IPS-NIHi7 (cell line): ENCODE data around the gene NOP14.
A peak's percentile ranks its signal among the peaks of the same experiment; 100 is the strongest.
"Not testable (repeated sequence)": the region's sequence is repeated elsewhere in the genome, so short reads cannot be mapped to it uniquely, and the experiment has no call there.

Experiments used
- DNase-seq: peaks from one replicate; pipeline ENCODE4 v3.0.0; 2012; ENCODE audit warnings: mixed read lengths; ENCODE audit errors: extremely low spot score

Gene NOP14

DNA sequence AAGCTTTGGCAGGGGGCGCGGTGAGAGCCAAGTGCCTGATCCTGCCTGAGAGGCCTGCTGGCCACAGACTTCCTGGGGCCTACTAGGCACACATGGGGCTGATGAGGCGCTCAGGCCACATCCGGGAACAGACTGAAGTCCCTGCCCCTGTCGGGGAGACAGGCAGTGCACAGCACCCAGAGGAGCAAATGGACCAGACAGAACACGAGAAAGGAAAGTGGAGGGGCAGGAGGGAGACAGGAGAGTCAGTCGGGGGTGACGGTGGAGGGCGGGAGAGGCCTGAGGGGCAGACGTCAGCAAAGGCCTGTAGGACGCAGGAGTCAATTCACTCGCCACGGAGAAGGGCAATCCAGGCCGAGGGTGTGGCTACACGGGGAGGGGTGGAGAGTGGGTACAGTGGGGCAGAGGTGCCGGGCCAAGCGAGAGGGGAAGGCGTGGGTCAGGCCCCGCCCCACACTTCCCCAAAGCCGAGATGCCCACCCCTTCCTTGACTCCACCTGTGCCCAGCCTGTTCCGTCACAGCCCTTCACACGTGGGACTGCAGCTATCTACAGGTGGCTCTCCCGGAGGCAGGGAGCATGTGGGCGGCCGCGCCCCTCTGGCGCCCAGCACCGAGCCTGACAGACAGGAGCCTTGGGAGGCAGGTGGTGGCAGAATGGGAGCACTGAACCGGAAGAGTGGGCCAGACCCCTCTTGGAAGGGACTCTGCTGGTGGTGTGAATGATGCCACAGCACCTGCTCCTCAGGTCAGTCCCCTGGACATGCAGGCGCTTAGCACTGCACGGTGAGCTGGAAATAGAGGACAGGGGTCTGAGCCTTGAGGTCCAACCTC, 20.5 kb downstream of the NOP14 start:
- DNase-seq, result no peak

DNA sequence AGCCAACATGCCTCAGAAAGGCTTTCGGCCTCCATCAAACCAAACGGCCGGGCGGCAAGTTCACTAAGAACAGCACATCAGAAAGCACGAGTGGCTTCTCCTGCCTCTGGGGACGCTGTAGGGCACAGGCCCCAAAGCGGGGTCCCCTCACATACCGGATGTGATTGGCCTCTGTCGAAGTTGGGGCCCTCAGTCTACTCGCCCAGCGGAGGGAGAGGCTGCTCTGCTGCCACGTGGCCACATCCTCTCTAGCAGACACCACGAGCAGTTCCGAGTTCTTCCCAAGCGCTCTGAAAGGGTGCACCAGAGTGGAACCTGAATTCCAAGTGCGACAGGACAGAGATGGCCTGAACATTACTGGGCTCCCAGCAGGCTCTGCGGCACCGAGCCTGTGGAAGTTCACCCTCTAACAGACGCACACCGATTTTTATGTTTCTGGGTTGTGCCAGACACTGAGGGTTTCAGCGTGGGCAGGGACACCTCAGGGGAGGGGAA, 21.1 kb downstream of the NOP14 start:
- DNase-seq, result no peak

DNA sequence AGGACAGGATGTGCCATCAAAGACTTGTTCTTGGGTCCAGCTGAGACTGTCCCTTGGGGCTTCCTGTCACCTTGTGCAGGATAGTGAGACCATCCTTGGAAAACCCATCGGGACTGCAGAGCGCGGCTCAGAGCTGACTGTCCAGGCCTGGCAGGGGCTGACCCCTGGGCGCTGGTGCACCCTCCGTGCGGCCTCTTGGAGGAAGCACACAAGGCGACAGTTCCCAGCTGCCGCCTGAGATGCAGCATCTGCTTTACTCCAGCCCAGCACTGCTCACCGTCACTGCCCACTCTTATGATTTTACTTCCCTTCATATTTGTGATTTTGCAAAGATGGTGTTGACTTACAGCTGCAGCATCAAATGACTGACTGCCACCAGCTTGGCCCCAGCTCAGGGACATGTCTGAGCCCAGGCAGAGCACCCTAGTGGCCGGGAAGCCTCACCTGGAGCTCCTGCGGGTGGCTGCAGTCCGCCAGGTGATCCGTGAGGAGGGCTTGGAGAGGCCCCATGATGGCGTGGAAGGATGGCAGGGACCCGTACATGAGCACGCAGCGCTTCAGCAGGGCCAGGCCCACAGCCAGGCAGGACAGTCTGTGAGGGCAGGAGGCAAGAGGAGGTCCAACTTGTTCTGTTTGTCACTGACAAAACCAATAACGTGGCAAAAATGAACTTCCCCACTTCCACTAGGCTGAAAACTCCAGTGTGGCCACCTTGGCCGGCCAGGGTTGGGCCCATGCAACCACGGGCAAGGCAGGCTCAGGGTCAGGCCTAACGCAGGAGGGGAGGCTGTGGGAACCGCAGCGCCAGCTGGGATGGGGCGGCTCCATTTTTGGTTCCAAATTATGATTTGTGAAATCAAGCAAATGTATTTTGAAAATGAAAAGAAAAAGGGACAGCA, 21.8 kb downstream of the NOP14 start:
- DNase-seq, result no peak

DNA sequence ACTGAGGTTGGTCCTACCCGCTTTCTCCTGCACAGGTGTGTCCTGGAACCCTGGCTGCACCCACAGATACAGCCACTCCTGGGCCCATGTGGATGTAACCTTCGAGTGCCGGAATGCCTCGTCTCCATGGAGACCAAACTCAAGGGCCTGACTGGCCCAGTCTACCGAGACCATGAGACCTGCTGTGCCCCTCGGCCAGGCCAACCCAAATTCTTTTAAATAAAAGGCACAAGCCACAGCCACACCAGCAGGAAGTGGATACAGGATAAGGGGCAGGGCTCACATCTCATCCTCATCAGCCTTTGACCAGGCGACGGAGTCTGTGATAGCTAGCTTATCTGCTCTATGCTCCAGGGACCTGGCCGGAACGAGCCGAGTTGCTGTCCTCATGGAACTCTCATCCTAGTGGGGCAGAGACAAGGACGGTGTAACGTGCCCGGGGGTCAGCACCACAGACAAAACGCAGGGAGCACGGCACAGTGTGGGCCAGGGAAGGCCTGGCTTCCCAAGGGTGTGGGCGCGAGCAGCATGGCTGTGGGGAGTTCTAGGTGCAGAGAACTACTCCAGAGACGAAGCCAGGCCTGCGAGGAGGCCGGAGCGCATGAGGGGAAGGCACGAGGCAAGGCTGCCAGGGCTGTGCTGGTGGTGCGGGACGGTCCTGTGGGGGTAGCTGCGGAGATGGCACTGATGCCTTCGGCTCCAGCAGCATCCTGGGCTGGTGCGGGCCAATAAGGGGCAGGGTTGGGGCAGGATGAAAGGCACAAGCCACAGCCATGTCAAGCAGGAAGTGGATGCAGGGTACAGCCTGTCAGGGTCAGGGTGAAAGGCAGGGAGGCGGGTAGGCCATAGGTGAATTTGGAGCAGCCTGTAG, 22.7 kb downstream of the NOP14 start:
- DNase-seq, result no peak

DNA sequence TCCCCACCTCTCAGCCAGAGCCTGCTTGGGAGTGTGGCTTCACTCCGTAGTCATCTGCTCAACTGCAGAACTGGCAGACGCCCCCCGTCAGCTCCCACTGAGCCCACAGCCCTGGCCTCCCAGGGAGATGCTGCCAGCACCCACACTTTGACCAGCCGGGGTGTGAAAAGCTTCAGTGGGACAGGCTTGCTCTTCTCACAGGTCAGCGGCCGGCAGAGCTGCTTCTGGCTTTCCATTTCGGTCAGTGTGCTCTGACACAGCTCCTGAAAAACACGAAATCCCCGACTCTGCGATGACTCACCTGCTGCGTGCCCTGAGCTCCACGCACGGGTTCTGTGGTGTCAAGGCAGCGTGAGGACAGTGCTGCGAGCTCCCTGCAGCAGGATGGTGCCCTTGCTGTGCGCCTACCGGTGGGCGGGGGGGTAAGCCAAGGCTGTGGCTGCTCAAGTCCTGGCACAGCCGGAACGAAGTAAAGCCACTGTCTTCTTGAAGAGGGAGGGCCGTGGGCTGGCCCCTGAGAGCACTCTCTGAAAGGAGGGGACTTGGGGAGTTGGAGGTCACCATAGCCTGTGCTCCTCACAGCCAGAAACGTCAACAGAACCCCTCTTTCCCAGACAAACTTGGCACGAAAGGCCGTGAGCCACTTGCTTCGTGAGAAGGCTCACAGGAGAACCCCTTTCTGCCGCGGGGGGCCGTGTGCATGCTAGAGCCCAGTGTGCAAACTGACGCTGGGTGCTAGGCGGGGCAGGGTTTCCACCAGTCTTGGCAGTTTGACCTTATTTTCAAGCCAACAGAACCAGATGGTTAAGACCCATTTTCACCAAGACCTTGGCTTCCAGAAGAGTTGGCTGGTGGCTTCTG, 23.6 kb downstream of the NOP14 start:
- DNase-seq, result no peak

DNA sequence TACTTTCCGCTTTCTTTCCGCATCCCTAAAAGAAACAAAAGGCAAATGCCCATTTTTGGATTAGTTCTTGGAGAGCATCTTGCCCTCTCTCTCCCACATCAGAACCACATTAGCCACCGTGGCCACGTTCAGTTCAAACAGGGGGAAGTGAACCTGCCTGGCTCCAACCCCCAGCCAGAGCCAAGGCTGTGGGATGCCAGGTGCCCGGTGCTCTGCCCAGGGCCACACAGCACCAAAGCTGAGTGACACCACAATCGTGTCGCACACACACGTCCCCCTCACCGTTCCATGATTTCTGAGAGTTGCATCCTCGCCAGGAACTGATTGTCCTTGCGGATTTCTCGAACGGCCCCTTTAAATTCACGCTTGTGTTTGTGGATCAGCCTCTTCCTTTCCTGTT, 24.3 kb downstream of the NOP14 start:
- DNase-seq, result no peak

DNA sequence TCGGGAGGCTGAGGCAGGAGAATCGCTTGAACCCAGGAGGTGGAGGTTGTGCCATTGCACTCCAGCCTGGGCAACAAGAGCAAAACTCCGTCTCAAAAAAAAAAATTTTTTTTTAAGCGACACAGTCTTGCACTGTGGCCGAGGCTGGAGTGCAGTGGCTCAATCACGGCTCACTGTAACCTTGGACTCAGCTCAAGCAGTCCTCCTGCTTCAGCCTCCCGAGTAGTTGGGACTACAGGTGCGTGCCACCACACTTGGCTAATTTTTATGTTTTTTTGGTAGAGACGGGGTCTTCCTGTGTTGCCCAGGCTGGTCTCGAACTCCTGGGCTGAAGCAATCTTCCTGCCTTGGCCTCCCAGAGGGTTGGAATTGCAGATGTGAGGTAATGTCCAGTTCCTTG, 24.8 kb downstream of the NOP14 start:
- not testable (repeated sequence) for DNase-seq

DNA sequence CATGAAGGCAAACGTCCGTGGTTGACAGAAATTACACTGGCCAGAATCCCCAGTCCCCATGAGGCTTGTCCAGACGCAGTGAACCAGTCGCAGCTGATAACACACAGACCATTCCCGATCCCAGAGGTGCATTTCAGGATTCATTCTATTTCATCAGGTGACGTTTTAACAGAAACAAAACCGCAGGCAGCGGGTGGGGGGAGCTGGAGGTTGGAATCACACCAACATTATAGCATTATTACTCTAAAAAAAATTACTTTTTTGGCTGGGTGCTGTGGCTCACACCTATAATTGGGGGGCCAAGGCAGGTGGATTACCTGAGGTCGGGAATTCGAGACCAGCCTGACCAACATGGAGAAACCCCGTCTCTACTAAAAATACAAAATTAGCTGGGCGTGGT, 25.2 kb downstream of the NOP14 start:
- DNase-seq, result no peak

DNA sequence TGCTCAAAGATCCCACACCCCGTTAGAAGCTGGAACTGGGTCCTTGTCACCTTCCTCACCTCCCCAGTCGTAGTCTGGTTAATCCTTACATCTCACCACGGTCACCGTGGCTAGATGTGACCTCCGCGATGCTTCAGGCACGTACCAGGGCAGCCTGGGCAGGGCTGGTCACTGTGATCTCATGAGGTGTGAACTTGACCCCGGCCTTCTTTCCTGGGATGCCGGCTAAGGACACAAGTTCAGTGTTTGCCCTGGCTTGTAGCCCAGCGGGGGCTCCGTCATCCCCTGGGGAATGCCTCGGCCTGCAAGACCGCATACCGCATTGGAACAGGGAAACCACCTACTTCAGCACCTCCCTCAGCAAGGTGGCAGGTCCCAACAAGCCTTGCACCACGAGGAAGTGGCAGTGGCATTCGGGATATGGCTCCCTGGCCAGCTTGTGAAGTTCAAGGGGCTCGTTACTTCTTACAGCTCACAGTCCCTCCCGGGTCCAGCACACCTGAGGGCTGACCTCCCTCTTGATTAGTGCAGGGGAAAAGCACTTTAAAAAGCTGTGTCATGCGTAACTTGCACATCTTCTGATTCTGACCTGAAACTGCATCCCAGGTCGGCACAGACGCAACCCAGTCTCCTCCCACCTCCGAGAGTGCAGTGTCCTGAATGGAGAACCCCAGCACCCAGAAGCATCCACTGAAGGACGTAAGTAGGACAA, 25.9 kb downstream of the NOP14 start:
- DNase-seq, result no peak

DNA sequence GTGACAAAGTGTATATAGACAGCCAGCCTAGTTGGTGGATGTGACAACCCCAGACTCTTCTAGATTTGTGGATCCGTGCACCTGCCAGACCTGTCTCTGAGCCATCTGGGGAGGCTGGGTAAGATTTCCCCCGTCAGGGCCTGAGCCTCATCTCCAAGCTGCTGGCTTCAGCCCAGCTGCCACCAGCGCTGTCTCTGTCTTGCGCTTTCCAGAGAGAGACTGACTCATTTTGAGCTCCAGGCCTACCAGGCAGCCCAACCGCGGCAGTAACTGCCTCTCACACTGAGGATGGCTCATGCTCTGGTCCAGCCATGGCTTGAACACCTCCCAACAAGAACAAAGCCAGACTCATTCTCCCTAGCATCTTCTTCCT, 26.4 kb downstream of the NOP14 start:
- no peak for DNase-seq

DNA sequence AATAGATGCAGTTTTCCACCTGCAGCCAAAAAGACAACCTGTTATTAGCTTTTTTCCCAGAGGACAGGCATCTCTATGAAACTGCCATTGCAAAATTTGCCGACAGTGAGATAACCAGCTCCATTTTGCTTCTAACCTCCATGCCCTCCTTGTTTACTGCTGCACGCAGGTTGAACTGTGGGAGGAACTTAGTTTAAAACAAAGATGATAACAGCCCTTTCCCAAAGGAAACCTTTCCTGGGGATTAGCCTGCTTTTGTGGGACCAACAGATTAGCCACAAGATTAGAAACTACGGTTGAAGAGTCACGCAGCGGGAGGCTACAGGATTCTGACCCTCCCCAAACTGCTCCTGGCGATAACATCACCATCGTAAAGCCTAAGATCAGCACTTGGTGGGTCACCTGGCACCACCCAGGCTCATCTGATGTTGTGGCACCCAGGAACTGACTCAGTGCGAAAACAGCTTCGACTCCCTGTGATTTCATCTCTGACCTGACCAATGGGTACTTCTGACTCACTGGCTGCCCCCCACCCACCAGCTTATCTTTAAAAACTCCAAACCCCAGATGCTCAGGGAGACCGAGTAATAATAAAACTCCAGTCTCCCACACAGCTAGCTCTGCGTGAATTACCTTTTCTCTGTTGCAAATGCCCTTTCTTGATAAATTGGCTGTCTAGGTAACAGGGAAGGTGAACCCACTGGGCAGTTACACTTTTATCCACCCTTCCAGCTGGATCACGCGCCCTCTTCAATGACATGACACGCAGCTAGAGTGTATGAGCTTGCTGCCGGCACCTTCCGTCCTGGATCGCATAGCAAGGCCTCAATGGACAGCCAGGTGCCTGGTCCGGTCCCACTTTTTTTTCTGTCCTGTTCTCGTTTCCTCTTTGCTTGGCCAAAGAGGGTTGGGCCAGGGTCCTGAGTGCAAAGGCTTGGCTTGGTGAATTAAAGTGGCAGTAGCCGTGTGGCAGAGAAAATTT, 27.2 kb downstream of the NOP14 start:
- DNase-seq, result no peak

DNA sequence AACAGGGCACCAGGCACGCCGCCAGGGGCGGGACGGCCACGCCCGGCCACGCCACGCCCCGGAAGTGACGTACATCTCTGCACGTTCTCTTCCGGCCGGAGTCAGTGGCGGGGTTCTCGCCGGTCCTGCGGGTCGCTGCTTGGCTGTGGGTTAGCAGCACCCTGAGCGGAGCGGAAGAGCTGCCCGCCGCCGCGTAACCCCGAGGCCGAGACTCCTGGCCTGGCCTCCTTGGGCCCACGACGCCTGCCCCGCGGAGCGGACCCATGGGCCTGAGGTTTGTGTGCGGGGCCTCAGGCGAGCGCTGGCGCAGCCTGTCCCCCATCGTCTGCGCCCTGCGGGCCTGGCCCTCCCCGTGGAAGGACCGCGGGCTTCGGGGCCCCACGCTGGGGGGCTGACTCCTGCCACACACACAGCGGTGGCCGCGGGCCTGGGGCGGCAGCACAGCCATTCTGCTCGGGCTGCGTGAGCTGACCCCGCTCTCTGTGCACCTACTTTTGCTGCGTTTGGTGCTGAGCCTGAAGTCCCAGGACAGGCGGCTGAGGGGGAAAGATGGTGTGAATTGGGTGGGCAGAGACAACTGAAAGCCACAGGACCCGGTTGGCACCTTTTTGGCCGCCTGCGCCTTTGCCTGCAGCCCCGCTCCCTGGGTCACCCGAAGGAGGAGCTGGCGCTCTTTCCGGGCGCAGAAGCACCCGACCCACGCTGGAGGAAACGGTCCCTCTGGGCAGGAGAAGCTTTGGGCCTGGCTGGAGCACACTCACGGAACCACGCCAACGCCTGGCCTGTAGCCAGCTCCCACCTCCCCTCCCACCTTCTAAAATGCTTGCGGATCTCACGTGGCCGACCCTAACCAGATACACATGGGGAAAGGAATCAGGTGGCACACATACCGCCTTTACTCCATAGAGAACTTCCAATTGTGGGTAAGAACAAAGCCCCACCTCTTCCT, 28.1 kb downstream of the NOP14 start:
- DNase-seq, result peak; percentile 94

DNA sequence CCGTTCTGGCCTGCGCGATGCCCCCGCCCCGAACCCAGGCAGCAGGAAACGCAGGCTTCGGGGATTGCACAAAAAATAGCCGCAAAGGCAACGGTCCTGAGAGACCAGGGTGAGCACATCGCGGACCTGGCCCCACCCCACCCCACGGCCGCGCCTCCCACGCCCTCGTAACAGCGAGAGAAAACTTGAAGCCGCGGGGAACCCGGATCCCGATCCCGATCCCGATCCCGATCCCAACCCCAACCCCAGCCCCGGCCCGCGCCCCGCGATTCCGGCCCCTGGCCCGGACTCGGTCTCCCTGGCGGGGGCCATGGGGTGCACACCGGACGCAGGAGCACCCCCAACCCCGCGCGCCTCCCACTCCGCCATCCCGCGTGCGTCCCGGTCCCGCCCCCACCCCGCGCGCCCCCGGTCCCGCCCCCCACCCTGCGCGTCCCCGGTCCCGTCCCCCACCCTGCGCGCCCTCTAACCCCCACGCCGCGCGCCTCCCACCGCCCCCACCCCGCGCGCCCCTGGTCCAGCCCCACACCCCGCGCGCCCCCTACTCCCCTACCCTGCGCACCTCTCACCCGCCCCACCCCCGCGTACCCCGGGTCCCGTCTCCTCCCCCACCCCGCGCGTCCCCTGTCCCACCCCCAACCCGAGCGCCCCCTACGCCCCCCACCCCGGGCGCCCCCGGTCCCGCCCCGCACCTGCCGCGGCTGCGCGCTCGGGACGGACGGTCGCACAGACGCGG, 29.0 kb downstream of the NOP14 start:
- no peak for DNase-seq

DNA sequence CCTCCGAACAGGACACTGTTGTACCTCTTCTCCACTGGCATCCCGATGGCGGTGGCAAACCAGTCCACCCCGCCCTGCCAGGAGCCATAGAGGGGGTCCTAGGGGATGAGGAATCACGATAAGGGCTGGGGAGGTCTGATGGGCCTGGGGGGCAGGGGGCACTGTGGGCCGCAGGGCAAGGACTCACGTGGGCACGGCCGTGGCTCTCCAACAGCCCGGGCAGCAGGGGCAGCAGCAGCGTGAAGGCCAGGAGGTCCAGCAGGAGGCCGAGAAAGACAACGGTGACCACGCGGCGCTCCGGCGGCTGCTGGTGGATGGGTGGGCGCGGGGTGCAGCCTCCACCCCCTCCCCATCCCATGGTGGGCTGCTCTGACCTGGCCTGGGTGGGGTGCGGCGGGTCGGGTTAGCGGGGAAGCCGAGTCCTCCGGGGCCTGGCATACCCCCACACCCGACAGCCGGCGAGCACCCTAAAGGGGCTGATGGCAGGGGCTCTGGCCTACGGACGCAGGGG, 29.6 kb downstream of the NOP14 start:
- no peak for DNase-seq

DNA sequence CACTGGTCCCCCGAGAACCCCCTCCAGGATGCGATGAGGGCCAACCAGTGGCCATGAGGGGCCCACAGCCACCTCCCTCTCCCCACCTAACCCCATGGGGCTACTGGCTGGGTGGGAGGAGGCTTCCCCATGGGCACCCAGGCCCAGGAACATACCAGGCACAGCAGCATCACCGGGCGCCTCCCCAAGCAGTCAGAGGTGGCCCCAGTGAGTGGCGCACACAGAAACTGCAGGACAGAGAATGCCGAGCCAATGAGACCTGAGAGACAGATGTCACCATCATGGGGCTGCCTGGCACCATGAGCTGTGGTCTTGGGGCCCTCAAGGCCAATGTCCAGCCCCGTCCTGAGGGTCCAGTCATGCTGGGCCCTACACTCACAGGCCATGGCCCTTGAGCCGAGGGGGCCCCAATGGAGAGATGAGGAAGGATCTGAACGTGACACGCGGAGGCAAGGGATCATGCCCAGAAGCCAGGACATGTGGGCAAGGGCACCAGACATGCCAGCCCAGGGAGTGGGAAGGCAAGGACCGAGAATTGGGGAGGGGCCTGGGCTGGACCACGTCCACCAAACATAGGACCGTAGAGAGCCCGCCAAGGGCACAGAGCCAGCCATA, 30.1 kb downstream of the NOP14 start:
- no peak for DNase-seq

DNA sequence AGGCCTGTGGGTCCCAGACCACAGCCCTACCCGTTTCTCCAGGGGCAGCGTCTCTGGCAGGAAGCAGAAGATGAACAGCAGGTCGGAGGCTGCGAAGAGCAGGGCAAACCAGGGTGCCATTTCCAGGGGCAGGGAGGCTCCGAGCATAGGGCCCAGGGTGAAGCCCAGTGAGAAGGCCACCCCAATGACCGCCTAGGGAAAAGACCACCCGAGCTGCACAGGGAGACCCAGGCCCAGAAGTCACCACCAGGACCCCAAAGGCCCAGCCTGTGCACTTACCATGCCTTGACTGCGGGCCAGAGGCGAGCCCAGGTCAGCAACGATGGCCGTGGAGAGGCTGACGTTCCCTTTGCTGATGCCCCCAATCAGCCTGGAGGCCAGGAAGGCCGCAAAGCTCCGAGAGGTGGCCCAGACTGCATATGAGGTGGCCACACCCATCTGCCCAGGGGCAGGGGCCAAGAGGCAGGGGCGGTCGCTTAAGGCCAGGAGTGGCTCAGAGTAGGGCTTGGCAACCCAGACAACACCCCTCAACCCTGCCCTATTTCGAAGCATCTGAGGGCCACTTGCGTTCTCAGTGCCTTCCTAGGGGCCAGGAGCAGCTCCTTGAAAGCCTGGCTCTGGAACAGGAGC, 30.8 kb downstream of the NOP14 start:
- no peak for DNase-seq
